GM19025 (cell line): ENCODE measurements around the gene PCGF5.
"Not testable (repeated sequence)": the region's sequence is repeated elsewhere in the genome, so short reads cannot be mapped to it uniquely, and the experiment has no call there.

Experiments
- ATAC-seq: cut with Tn5 transposase; IDR thresholded peaks from one replicate; pipeline ENCODE4 v1.9.1; 2021; ENCODE audit warnings: mild to moderate bottlenecking, low read depth, moderate library complexity; ENCODE audit not compliant: unreplicated experiment

Gene PCGF5

DNA sequence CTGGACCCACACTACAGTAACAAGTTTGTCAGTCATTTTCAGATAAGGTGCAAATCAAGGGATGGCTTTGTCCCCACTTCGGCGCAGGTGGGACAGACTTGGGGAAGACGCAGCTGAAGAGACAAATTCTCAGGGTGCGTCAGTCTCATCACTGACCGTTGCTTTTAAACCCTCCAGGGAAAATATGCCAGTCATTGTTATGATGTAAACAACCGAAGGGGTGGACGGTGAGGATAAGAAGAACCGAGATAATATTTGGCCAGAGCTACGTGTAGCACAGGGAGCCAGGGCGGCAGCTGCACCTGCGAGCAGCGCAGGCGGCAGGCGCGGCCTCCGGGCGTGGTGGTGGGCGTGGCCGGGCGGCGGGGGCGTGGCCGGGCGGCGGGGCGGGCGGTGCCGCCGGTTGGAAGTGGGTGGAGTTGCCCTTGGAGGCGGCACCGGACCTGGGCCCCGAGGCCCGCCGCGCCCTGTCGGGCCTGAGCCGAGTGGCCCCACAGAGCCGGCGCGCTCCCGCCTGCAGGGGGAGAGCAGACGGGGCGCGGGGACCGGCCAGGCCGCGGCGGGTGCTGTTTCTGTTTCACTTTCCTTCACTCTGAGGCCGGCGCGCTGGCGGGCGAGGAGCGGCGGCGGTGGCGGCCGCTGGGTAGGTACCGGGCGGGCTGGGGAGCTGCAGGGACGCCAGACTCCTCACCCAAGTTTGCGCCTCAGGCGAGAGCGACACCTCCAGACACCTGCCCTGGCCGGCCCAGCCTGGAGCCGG is at the start of gene PCGF5:
Gene PCGF5, plus strand, starts transcription at position 470 of the 760 bp plus-strand sequence. CDS start 2,209 bp downstream, outside the sequence.
- peak; percentile 96 for ATAC-seq

DNA sequence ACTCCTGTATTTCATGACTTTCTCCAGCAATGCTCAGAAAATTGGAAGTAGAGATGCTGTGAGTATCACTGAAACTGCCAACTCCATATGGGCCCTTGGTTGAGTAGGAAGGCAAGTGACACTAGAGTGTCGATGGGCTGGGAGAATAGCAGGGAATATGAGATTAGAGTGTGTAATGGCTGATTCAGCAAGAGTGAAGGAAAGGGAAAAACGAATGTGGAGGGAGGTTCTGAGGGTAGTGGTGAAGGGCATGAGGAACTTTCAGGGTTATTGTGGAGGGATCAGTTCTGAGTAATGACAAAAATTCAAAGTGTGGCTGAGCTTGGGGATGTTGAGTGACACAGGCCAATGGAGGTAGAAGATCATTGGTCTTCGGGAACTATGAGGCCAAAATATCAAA is 49.0 kb upstream of the PCGF5 start:
- ATAC-seq = no peak

DNA sequence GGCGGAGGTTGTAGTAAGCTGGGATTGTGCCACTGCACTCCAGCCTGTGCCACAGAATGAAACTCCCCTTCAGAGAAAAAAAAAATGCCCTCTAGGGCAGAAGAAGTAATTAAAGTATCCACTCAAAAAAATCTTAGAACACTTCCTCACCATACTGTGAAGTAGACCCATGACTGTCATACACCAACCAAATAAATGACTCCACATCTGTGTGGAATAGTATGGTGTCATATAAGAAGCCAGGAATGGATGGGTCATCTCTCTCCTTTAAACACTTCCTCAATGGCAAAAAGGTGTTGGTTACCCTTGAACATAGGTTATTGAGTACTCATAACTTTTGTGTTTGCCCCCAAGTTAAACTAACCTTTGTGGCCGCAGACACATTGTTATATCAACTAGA is 48.1 kb upstream of the PCGF5 start:
- no peak for ATAC-seq

DNA sequence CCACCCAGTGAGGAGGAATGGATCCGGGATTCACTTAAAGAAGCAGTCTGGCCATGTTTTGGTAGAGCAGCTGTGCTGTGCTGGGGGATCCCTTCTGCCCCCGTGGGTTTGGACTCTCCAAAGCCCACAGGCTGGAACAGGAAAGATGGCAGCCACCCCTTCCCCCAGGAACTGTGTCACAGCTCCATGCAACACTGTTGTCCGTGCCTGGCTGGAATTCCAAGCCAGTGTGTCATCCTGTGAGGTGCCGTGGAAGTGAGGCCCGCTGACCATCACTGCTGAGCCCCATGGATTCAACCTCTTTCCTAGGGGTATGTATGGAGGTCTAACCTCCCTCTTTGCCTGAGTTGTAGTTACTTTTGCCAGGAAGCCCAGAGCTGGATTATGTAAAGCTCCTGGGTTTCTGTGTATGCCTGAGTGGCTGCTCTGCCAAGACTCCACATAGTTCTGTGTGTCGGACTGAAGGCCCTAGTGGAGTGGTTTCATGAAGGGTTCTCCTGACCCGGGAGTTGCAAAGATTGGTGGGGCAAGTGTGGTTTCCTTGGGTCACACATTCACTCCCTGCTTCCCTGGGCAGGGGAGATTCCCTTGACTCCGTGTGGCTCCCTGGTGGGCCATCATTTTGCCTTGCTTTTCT is 35.1 kb upstream of the PCGF5 start:
- ATAC-seq = no peak

DNA sequence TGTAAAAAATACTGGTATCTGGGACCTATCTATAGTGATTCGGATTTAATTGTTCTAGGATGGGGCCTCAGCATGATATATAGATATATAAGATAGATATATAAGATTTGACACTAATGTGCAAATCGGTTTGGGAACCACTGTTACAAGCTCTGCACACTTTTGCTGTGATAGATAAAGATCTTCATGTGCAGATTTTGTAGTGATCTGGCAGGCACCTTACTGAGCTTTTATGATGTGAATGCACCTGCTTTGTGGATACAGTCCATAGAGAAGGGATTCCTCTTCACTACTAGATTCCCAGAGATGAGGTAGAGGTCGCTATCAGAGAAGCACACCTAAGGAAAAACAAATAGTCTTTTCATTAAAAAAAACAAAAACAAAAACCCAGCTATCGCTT is 33.3 kb upstream of the PCGF5 start:
- no peak for ATAC-seq

DNA sequence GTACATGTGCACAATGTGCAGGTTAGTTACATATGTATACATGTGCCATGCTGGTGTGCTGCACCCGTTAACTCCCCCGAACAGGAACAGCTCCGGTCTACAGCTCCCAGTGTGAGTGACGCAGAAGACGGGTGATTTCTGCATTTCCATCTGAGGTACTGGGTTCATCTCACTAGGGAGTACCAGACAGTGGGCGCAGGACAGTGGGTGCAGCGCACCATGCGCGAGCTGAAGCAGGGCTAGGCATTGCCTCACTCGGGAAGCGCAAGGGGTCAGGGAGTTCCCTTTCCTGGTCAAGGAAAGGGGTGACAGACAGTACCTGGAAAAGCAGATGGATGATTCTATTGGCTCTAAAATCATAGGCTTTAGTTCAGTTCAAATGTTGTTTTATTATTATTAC is 32.5 kb upstream of the PCGF5 start:
- ATAC-seq = not testable (repeated sequence)

DNA sequence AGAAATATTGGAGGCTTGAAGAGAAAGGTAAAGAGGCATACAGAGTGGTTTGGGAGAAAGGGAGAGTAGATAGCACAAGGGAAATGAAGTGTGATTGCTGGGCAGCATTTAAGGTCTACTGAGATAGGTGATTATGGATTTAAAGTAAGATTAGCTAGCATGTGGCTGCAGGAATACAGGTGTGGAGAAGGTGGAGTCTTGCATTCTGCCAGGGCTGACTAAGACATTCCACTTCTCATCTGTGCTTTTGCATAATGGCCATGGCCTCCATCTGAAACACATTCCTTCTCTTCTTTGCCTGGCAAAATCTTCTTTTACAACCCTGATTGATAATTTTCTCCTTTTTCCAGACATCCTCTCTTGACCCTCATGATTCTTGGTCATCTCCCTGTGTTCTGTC is 31.6 kb upstream of the PCGF5 start:
- ATAC-seq = no peak

DNA sequence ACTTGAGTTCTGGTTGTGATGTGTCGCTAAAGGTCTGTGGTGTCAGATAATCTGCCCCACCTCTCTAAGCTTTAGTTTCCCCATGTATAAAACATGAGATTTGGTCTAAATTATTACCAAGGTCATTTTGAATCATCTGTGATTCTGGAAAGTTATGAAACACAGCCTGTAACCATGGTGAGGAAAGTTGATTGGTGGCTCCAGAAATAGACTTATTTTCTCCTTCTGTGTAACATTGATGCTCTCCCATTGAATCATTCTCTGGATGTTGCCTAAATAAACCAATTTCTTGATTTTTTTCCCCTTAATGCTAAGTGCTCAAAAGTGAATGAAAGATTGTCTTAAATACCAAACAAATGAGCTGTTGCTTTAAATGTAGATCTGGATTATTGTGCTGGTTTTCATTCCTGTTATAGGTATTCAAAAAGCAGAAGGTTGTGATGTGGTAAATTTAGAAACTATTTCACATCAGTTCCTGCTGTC is 30.0 kb upstream of the PCGF5 start:
- ATAC-seq = no peak

DNA sequence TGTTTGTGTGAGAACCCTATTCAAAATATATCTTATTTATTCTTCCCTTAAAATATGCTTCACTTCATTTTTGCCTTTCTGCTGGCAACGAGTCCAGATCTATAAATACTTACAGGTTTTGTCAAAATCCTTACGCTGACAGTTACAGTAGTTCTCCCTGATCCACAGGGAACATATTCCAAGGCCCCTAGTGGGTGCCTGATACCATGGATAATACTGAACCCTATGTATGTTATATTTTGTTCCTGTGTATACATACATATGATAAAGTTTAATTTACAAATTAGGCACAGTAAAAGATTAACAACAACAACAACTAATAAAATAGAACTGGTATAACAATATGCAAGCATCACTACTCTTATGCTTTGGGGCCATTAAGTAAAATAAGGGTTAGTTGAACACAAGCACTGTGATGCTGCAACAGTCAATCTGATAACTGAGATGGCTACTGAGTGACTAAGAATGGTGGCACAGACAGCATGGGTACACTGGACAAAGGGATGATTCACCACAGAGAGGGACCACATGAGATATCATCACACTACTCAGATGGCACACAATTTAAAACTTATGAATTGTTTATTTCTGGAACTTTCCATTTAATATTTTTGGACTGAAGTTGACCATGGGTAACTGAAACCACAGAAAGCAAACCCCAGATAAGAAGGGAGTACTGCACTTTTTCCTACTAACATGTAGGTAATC is 29.4 kb upstream of the PCGF5 start:
- no peak for ATAC-seq

DNA sequence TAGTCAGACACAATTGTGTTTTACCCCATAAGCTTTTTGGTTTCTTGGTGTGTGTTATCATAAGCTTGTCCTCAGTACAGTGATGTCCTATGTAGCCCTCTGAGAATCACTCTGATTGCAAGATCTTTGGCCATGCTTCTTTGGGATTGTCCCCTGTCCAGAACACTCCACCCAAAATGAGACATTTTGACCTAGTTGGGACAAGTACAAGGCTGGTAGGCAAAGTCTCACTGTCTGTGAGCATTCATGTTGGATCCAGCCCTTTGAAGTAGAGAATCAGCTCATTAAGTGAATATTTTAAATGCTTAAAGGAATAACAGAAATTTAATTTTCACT is 28.9 kb upstream of the PCGF5 start:
- no peak for ATAC-seq

DNA sequence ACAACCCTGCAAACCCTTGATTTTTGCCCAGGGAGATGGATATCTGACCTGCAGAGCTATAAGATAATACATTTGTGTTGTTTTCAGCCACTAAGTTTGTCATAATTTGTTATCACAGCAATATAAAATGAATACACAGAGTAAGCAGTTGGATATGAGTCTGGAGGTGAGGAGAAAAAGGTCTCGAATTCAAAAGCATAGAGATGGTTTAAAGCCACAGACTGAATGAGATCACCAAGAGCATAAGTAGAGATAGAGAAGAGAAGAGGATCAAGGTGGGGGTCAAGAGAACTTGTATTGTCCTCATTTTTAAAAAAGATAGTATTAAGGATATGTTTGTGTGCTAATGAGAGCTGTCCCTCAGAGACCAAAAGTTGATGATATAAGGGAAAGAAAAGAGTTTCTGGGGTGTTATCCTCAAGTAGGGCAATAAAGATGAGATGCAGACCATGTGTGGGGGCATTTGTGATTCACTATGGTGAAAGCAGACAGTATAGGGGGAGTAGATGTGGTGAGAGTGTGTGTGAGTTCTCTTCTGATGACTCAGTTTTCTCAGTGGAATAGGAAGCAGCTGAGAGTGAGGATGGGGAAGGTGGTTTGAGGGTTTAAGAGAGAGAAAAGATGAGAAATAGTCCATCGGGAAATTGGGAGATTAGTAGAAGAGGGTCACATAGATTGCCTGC is 25.8 kb upstream of the PCGF5 start:
- no peak for ATAC-seq

DNA sequence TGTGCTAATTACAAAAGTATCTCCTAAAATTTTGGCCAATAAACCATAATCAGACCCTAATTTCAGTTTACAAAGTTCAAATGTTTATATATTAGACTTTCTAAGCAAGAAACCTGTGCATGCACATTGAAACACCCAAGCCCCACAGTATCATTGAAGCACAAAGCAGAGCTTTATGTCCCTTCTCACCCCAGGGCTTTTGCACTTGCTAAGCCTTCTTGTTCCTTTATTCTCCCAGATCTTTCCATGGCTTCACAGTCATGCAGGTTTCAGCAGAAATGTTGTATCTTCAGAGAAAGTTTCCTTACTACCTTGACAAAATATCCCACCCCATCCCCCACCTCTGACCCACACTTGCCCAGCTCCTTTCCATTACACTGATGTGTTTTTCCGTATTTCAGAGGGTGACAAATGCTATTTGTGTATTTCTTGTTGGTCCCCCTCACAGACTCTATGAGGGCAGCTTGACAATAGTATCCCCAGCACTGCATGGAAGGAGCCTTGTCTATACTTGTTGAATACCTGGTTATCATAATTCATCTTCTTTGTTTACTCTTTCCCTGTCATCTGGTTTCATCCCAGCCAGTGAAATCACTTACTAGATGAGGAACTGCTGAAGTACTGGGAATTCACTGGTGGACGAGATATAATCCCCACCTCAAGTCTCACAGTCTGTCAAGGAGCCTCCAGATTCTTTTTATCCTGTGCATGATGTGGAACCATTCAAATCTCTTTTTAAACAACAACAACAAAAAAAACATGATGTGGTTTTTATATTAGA is 24.0 kb upstream of the PCGF5 start:
- no peak for ATAC-seq

DNA sequence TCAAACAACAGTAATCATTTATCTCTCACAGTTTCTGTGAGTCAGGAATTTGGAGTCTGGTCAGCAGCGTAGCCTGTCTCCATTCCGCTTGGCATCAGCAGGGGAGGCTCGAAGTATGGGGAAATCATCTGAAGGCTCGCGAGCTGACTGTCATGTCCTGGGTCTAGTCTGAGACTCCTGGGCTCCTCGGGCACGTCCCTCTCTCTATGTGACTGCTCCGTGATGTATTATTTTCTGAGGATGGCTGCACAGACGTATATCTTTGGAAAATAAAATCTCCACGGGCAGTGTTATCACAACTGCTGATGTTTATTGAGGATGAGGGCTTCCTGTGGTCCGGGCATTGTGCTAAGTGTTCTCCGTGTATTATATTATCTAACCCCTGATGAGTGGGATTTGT is 23.3 kb upstream of the PCGF5 start:
- ATAC-seq = no peak

DNA sequence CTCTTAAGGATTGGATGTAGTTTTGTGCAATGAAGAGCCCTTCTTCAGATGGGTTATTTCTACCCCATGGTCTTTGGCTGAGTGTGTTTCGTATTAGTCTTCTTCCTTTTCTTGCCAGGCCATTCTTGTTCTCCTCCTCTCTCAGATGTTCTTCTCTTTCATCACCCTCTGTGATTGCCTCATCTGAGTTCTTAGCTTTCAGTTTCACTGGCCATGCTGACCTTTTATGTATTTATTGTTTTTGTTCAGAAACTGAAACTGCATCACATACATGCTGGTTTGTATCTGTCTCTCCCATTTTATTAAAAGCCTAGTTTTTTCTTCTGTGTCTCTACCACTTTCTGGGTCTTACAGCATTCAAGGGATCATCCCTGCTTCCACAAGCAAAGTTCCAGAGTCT is 21.7 kb upstream of the PCGF5 start:
- ATAC-seq = peak; percentile 76

DNA sequence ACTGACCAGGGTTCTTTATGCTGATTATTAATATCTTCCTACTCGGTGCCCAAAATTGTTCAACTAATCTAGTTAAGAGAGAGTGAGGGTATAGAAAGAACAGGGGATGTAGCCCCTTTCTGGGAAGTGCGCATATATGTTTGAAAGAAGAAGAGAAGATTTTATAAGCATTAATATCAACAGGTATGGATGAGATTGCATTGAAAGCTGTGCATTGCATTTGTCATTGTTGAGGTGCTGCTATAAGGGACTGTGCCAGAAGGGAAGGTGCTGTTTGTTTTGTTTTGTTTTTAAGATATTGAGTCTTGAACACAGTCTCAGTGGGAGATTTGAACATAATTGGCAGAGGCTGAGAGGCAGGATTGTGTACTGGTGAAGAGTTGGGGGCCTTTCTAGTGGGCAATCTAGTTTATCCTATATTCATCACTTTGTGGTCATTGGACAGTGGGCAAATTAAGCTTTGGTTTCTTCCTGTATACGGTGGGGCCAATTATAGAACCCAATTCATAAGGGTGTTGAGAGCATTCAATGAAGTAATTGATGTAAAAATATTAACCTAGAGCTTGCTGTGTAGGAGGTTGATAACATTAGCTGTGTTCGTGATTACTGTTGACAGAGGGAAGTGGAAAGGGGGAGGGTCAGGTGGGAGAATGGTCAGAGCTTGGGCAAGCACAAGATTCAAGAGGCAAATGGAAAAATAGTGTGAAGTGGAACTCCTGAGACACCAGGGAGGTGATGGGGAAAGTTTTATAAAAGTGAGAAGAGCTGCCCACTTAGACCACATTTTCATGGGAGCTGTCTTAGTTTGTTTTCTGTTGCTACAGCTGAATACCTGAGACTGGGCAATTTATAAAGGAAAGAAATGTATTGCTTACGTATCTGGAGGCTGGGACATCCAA is 19.9 kb upstream of the PCGF5 start:
- ATAC-seq = no peak

DNA sequence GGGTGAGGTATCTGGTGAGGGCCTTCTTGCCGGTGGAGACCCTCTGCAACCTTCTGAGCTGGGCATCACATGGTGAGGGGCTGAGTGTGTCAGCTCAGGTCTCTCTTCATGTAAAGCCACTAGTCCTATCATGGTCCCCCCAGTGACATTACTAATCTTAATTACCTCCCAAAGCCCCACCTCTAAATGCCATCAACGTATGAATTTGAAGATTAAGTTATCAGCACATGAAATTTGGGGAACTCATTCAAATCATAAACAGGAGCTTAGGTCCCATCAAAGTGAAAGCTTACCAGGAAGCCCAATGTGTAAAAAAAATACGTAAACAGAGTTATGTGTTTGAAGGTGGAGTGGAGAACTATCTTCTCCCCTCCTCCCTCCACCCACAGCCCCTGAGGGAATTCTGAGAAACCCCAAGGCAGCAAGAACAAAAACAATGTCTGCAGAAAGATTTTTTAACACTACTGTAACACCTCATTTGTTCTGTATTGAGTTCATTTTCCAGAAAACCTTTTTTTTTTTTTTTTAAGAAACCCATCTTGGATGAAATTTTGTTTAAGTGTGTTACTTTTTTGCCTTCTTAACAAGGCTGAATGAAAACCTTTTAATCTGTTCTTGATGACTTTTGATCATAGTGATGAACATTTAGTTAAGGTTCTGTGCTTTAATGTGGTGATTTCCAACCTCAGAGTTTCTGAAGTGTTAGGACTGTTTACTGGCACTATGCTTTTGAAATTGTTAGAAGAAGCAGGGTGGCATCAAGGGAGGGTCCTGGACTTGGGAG is 19.1 kb upstream of the PCGF5 start:
- ATAC-seq = peak; percentile 46

DNA sequence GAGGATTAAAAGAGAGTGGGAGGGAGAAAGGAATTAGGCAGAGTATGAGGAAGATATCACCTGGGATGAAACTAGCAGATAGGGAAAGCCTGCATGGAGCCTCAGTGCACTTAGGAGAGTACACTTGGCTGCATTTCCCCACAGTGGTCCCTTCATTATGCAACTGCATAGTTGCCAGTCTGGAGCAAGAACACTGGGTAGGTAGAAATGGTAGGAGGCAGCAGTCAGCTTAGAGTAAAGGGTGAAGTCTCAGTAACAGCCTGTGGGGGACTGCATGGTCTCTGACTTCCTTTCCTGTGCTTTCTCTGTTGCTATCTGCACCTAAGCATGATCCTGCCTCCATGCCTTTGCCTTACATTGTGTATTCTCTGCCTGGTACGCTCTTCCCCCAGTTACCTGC is 14.0 kb upstream of the PCGF5 start:
- ATAC-seq = no peak

DNA sequence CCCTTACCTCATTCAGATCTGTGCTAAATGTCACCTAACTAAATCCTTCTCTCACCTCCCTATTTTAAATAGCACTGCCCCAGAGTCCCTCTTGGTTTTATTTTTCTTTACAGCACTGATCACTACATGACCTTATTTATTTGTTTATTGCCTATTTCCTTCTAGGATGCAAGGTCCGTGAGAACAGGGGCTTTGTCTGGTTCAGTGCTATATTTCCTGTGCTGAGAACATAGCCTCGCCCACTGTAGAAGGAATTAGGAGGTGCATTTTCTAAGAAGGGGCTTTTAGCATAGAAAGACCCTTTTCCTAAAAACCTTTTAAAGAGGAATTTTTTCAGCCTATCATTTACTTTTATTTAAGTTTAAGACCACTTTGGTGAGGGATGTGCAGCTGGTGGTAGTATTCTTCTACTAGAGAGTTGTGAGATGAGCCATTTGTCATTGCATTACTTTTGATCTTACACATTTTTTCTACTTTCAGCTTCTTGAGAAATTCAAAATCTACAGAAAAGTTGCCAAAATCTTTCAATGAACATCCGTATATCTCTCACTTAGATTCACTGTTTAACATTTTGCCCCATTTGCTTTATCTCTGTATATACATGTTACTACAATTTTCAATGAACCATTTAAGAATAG is 13.5 kb upstream of the PCGF5 start:
- ATAC-seq = no peak
